ENCODE data around the gene ATF3.

- TF ChIP-seq POLR2A (IDR thresholded peaks at IDR 0.05) (no peak), EP300 (IDR thresholded peaks at IDR 0.05) (no peak), CTCF (IDR thresholded peaks at IDR 0.05) (no peak)
Measured at GRCh38 chr1:212618466-212619210, 10.1 kb downstream of the ATF3 start.
